Measurements from ENCODE around the gene LGALS12. TPM values are rescaled to one million over a fixed set of nuclear protein-coding genes. Genes with fewer than 3 reads are reported as not detected.
A peak's percentile ranks its signal among the peaks of the same experiment; 100 is the strongest.

The LGALS12 gene
- 1 to 10 TPM in 1 of 5 experiments, not detected in 4; 1.3 TPM for total RNA-seq
- polyA plus RNA-seq = not detected
- total RNA-seq = not detected

GRCh38 chr11:63505857-63506528 is at the start of gene LGALS12:
LGALS12 (plus strand) TSS chr11:63506084; CDS start chr11:63506459, 375 bp downstream.
- ChIA-PET POLR2A (no interaction called here), CTCF (no interaction called here)
- DNase-seq (no peak), ATAC-seq (peak; percentile 63)
- H3K36me3 Mint-ChIP-seq = peaks cover 0 to 10% (median 0%) of the 10 kb centered on the region in 5 donors
- no peaks in the 10 kb centered on the region for H3K27me3 Mint-ChIP-seq
- intact Hi-C loops (cut with micrococcal nuclease) = no loop called here
- peaks cover 0 to 6% of the 10 kb centered on the region in 2 donors for H3K4me1 ChIP-seq (ENCODE audit: control insufficient read depth in 2 of 2, insufficient read depth in 2 of 2, low read length in 2 of 2)
- no peaks in the 10 kb centered on the region for H3K27me3 ChIP-seq (ENCODE audit: control insufficient read depth in 2 of 2, insufficient read depth in 2 of 2, low read length in 2 of 2)
- no peaks in the 10 kb centered on the region for H3K36me3 ChIP-seq (ENCODE audit: control insufficient read depth in 2 of 3, insufficient read depth in 3 of 3, low read length in 3 of 3)
- H3K4me1 Mint-ChIP-seq = peaks cover 14 to 28% (median 20%) of the 10 kb centered on the region in 7 donors
- H3K27ac ChIP-seq (ENCODE audit: low read depth, low read length) = no peak within 1 kb of the TSS
- peak within 1 kb of the TSS in 1 of 9 donors; percentile 70 for H3K27ac Mint-ChIP-seq
- H3K9me3 ChIP-seq (ENCODE audit: control insufficient read depth in 2 of 3, low read length in 3 of 3) = no peaks in the 10 kb centered on the region
- peak within 1 kb of the TSS in 2 of 10 donors; percentile 29 to 35 for H3K4me3 Mint-ChIP-seq
- peaks cover 0 to 6% (median 0%) of the 10 kb centered on the region in 11 donors for H3K9me3 Mint-ChIP-seq
- H3K4me3 ChIP-seq (ENCODE audit: low read length) = no peak within 1 kb of the TSS

DNA sequence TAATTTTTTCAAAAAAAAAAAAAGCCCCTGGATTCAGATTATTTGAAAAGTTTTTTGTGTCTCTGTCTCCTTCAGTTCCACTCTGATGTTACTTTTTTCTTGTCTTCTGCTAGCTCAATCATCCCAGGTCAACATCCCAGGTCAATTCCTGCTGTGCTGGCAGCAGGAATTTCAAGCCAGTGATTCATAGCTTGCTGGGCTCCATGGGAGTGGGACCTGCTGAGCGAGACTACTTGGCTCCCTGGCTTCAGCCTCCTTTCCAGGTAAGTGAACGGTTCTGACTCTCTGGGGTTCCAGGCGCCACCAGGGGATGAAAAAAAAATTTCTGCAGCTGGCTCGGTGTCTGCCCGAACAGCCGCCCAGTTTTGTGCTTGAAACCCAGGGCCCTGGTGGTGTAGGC is 46.3 kb upstream of the LGALS12 start:
- Histone ChIP-seq H3K36me3 (ENCODE audit: control insufficient read depth in 2 of 3, insufficient read depth in 3 of 3, low read length in 3 of 3) (no peaks in the 10 kb centered on the region), H3K27ac (ENCODE audit: low read depth, low read length) (no peak overlapping the region), H3K4me1 (ENCODE audit: control insufficient read depth in 2 of 2, insufficient read depth in 2 of 2, low read length in 2 of 2) (no peaks in the 10 kb centered on the region), H3K9me3 (ENCODE audit: control insufficient read depth in 2 of 3, low read length in 3 of 3) (no peaks in the 10 kb centered on the region), H3K27me3 (ENCODE audit: control insufficient read depth in 2 of 2, insufficient read depth in 2 of 2, low read length in 2 of 2) (no peaks in the 10 kb centered on the region), H3K4me3 (ENCODE audit: low read length) (no peak overlapping the region)
- intact Hi-C loops (cut with micrococcal nuclease) = no loop called here
- Mint-ChIP-seq H3K27me3 (peaks cover 6 to 27% (median 14%) of the 10 kb centered on the region in 5 donors), H3K36me3 (no peaks in the 10 kb centered on the region), H3K27ac (no peak overlapping the region), H3K4me1 (no peaks in the 10 kb centered on the region), H3K4me3 (no peak overlapping the region), H3K9me3 (no peaks in the 10 kb centered on the region)
- ATAC-seq (no peak), DNase-seq (no peak)
- ChIA-PET POLR2A (no interaction called here), CTCF (no interaction called here)

- CTCF ChIA-PET = interaction anchor here (0.6 kb wide), 2 partner anchors 30 to 1797 kb away, joined by 3 read pairs; no protein-coding TSS in a partner anchor
- POLR2A ChIA-PET = no interaction called here
- intact Hi-C loops (cut with micrococcal nuclease) = no loop called here
- Histone ChIP-seq H3K9me3 (ENCODE audit: control insufficient read depth in 2 of 3, low read length in 3 of 3) (no peaks in the 10 kb centered on the region), H3K4me1 (ENCODE audit: control insufficient read depth in 2 of 2, insufficient read depth in 2 of 2, low read length in 2 of 2) (no peaks in the 10 kb centered on the region), H3K36me3 (ENCODE audit: control insufficient read depth in 2 of 3, insufficient read depth in 3 of 3, low read length in 3 of 3) (no peaks in the 10 kb centered on the region), H3K4me3 (ENCODE audit: low read length) (no peak overlapping the region), H3K27ac (ENCODE audit: low read depth, low read length) (no peak overlapping the region), H3K27me3 (ENCODE audit: control insufficient read depth in 2 of 2, insufficient read depth in 2 of 2, low read length in 2 of 2) (no peaks in the 10 kb centered on the region)
- no peaks in the 10 kb centered on the region for H3K36me3 Mint-ChIP-seq
- H3K4me1 Mint-ChIP-seq = no peaks in the 10 kb centered on the region
- peaks cover 10 to 32% (median 14%) of the 10 kb centered on the region in 5 donors for H3K27me3 Mint-ChIP-seq
- peaks cover 0 to 2% (median 0%) of the 10 kb centered on the region in 11 donors for H3K9me3 Mint-ChIP-seq
- ATAC-seq (no peak), DNase-seq (no peak)
- H3K4me3 Mint-ChIP-seq = no peak overlapping the region
- no peak overlapping the region for H3K27ac Mint-ChIP-seq
Observed at GRCh38 chr11:63462137-63462536, 43.7 kb upstream of the LGALS12 start.

GRCh38 chr11:63470311-63470710 is 35.6 kb upstream of the LGALS12 start:
- POLR2A ChIA-PET = no interaction called here
- ATAC-seq = no peak

GRCh38 chr11:63472372-63472771 is 33.5 kb upstream of the LGALS12 start:
- H3K9me3 ChIP-seq (ENCODE audit: control insufficient read depth in 2 of 3, low read length in 3 of 3) = peaks cover 0 to 9% (median 0%) of the 10 kb centered on the region in 3 experiments
- POLR2A ChIA-PET = no interaction called here
- DNase-seq = no peak
- H3K4me1 Mint-ChIP-seq = no peaks in the 10 kb centered on the region
- no peak for ATAC-seq
- H3K27ac Mint-ChIP-seq = no peak overlapping the region
- intact Hi-C loops (cut with micrococcal nuclease) = loop anchor here in 1 of 2 donors (10.0 kb wide), 1 partner anchor 438 kb away; no protein-coding TSS in a partner anchor
- no peaks in the 10 kb centered on the region for H3K27me3 ChIP-seq (ENCODE audit: control insufficient read depth in 2 of 2, insufficient read depth in 2 of 2, low read length in 2 of 2)
- no peak overlapping the region for H3K27ac ChIP-seq (ENCODE audit: low read depth, low read length)
- CTCF ChIA-PET = no interaction called here
- peaks cover 2 to 56% (median 28%) of the 10 kb centered on the region in 11 donors for H3K9me3 Mint-ChIP-seq
- H3K4me3 ChIP-seq (ENCODE audit: low read length) = no peak overlapping the region
- H3K27me3 Mint-ChIP-seq = peaks cover 0 to 20% (median 5%) of the 10 kb centered on the region in 5 donors
- peaks cover 4 to 15% (median 4%) of the 10 kb centered on the region in 5 donors for H3K36me3 Mint-ChIP-seq
- no peak overlapping the region for H3K4me3 Mint-ChIP-seq
- H3K4me1 ChIP-seq (ENCODE audit: control insufficient read depth in 2 of 2, insufficient read depth in 2 of 2, low read length in 2 of 2) = no peaks in the 10 kb centered on the region
- H3K36me3 ChIP-seq (ENCODE audit: control insufficient read depth in 2 of 3, insufficient read depth in 3 of 3, low read length in 3 of 3) = no peaks in the 10 kb centered on the region

More at GRCh38 chr11:63470311-63470710, 35.6 kb upstream of the LGALS12 start:
- H3K4me3 Mint-ChIP-seq = no peak overlapping the region
- H3K36me3 ChIP-seq (ENCODE audit: control insufficient read depth in 2 of 3, insufficient read depth in 3 of 3, low read length in 3 of 3) = no peaks in the 10 kb centered on the region
- H3K4me1 Mint-ChIP-seq = no peaks in the 10 kb centered on the region
- H3K9me3 ChIP-seq (ENCODE audit: control insufficient read depth in 2 of 3, low read length in 3 of 3) = no peaks in the 10 kb centered on the region
- no peak overlapping the region for H3K27ac ChIP-seq (ENCODE audit: low read depth, low read length)
- no peak overlapping the region for H3K4me3 ChIP-seq (ENCODE audit: low read length)
- H3K4me1 ChIP-seq (ENCODE audit: control insufficient read depth in 2 of 2, insufficient read depth in 2 of 2, low read length in 2 of 2) = no peaks in the 10 kb centered on the region
- intact Hi-C loops (cut with micrococcal nuclease) = loop anchor here in 1 of 2 donors (10.0 kb wide), 1 partner anchor 436 kb away; no protein-coding TSS in a partner anchor
- CTCF ChIA-PET = no interaction called here
- no peaks in the 10 kb centered on the region for H3K27me3 ChIP-seq (ENCODE audit: control insufficient read depth in 2 of 2, insufficient read depth in 2 of 2, low read length in 2 of 2)
- H3K36me3 Mint-ChIP-seq = peaks cover 0 to 15% (median 4%) of the 10 kb centered on the region in 5 donors
- peaks cover 0 to 13% (median 5%) of the 10 kb centered on the region in 5 donors for H3K27me3 Mint-ChIP-seq
- no peak for DNase-seq
- H3K9me3 Mint-ChIP-seq = peaks cover 0 to 49% (median 20%) of the 10 kb centered on the region in 11 donors
- no peak overlapping the region for H3K27ac Mint-ChIP-seq

DNA sequence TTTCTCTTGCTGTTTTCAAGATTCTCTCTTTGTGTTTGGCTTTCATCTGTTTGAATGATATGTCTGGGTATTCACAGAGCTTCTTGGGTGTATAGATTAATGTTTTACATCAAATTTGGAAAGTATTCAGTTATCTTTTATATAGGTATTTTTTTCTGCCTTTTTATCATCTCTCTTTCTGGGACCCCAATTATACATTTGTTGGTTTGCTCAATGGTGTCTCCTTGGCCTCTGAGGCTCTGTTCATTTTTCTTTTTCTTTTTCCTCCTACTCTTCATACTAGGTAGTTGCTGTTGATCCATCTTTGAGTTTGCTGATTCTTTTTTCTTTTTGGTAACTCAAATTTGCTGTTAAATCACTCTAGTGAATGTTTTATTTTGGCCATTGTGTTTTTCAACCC is 29.3 kb upstream of the LGALS12 start:
- ChIA-PET CTCF (interaction anchor here (1.4 kb wide), 1 partner anchor 159 kb away, joined by 8 read pairs; no protein-coding TSS in a partner anchor), POLR2A (no interaction called here)
- intact Hi-C loops (cut with micrococcal nuclease) = loop anchor here in 1 of 2 donors (5.0 to 10.0 kb wide), 2 partner anchors 91 to 442 kb away; no protein-coding TSS in a partner anchor
- Mint-ChIP-seq H3K9me3 (peaks cover 0 to 25% (median 13%) of the 10 kb centered on the region in 11 donors), H3K27me3 (peaks cover 0 to 28% (median 3%) of the 10 kb centered on the region in 5 donors), H3K4me1 (no peaks in the 10 kb centered on the region), H3K36me3 (peaks cover 0 to 5% (median 3%) of the 10 kb centered on the region in 5 donors), H3K27ac (no peak overlapping the region), H3K4me3 (no peak overlapping the region)
- peaks cover 0 to 9% (median 0%) of the 10 kb centered on the region in 3 experiments for H3K9me3 ChIP-seq (ENCODE audit: control insufficient read depth in 2 of 3, low read length in 3 of 3)
- H3K27ac ChIP-seq (ENCODE audit: low read depth, low read length) = no peak overlapping the region
- H3K36me3 ChIP-seq (ENCODE audit: control insufficient read depth in 2 of 3, insufficient read depth in 3 of 3, low read length in 3 of 3) = no peaks in the 10 kb centered on the region
- DNase-seq = no peak
- H3K27me3 ChIP-seq (ENCODE audit: control insufficient read depth in 2 of 2, insufficient read depth in 2 of 2, low read length in 2 of 2) = no peaks in the 10 kb centered on the region
- ATAC-seq = no peak
- H3K4me3 ChIP-seq (ENCODE audit: low read length) = no peak overlapping the region
- H3K4me1 ChIP-seq (ENCODE audit: control insufficient read depth in 2 of 2, insufficient read depth in 2 of 2, low read length in 2 of 2) = no peaks in the 10 kb centered on the region
